GM21515 (cell line): ENCODE results near the gene CPN2.

ENCODE experiments used
- ATAC-seq: cut with Tn5 transposase; IDR thresholded peaks from one replicate; pipeline ENCODE4 v1.9.1; 2021; ENCODE audit not compliant: unreplicated experiment

CPN2 gene

DNA sequence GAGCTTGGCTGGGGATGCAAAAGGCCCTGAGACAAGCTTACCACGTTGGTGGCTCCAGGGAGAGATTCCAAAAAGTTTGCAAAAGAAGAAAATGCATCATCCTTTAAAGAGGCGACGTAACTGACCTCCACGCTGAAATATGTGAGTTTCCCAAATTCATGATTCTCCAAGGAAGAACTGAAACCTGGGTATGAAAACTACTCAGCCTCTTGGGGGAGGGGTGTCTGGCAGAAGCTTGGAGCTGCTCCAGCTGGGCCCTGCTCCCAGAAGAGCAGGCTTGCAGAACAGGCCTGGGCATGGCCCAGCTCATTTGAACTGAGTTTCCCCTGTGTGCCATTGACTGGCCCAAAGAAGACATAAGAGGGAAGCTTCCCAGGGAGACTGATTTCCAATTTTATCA is 20.5 kb downstream of the CPN2 start:
- ATAC-seq, result no peak

DNA sequence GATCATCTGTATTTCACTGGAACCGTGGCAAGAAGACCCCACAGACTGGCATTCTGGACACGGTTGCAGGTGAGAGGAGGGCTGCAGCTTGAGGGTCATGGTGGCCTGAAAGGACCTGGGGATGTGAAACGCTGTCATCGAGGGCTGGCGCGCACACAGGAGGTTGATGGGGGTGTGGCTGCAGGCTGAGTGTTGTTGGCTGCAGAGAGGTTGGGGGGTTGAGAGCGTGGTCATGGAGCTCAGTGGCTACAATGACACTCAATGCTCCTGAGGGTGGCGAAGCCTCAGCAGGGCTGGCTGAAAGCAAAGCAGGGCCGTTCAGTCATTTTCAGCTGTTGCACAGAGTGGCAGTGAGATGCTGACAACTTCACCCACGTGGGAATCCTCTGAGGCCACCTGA is 21.0 kb downstream of the CPN2 start:
- no peak for ATAC-seq

DNA sequence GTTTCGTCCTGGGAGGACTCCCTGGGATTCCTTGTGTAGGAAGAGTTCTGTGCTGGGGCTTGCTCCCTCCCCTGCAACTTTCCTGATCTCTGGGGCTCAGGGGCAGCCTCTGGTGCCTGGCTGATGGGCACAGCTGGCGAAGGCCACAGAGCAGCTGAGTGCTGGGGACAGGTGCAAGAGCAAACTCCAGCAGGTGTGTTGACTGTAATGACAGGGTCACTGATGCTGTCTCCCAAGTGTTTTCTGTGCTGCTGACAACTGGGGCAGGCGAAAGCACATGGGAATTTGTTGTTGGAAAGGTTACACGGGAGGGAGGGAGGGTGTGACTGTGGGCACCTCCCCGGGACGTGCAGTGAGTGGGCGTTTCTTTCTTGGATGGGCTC is 21.6 kb downstream of the CPN2 start:
- ATAC-seq, result no peak

DNA sequence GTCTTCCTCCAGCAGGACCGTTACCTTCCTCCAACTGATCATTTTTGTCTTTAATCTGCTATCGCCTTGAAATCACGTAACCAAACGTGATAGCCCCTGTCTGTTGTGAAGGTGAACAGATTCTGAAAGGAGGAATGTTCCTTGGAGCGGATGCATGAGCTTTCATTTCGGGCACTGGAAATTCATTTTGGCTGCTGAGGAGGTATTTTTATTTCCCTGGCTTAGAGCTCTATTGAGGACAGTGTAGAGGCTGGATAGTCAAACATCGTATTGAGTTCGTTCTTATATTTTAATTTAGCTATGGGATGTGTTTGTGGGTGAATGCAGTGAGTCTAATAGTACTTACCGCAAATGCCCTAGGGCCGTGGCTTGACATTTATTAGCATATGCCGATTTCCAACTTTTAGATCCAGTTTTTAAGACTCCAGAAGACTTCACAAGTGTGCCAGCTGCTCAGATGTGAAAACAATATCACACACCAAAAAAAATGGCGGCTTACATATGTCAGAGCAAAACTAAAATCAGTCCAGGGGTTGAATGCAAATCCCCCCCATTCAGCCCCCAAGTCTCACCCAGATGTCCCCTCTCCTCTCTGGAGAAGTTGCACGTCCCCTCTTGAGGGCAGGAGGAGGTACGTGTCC is 22.1 kb downstream of the CPN2 start:
- ATAC-seq, result no peak

DNA sequence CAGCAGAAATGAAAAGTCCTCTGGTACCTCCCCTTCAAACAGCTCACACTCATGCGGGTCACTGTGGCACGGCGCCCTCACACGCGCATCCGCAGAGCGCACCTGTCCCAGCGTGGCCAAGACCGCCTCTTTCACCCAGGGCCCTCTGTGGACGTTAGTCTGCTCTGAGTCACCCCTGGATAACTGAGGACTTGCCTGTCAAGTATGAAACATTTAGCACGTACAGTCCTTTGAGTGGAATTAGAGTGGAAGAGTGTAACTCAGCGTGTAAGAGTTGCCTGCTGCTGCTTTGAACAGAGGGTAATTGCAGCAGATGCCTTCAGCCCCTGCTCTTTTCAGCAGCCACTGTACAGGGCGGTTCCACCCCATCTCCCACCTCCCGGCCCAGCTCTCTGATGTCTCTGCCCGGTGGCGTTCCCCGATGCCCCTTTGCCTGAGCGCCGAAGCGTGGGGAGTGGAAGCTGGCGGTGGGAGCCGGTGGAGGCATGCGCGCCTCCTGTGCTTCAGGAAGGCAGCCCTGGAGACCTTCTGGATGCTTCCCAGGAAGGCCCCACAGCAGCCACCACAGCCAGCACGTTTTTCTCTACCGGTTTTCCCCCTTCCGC is 23.0 kb downstream of the CPN2 start:
- no peak for ATAC-seq

DNA sequence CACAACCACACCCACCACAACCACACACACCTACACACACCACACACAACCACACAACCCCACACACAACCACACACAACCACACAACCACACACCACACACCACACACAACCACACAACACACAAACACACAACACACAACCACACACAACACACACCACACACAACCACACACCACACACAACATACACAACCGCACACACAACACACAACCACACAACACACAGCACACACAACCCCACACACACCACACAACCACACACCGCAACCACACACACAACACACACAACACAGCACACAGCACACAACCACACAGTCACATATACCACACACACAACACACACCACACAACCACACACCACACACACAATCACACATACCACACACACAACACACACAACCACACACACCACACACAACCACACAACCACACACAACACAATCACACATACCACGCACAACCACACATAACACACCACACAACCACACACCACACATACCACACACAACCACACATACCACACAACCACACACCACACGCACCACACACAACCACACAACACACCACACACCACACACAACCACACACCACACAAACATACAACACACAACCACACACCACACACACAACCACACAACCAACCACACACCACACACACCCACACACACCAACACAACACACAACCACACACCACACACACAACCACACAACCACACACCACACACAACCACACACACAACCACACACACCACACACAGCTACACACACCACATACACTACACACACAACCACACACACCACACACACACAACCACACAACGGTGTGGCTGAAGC is 23.7 kb downstream of the CPN2 start:
- ATAC-seq, result no peak

DNA sequence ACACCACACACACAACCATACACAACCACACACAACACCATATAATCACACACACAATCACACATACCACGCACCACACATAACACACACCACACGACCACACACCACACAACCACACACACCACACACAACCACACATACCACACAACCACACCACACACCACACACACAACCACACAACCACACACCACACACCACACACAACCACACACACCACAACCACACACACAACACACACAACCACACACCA is 24.2 kb downstream of the CPN2 start:
- no peak for ATAC-seq

DNA sequence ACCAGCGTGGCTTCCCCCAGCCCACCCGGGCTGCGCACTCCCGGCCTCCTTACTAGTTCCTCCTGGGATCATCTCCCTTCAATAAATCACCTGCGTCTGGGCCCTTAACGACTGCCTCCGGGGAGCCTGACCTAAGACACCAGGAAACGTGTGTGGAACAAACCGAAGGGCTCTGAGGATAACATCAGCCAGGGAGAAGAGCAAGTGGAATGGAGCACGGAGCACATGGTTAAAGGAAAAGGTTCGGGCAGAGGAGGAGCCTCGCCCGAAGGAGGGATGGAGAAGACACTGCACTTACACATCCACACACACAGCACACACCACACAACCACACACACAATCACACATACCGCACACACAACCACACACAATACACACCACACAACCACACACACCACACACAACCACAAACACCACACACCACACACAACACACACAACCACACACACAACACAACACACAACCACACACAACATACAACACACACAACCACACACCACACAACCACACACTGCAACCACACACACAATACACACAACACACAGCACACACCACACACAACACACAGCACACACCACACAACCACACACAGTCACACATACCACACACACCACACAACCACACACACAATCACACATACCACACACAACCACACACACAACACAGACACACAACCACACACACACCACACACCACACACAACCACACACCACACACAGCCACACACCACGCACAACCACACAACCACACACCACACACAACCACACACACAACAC is 24.7 kb downstream of the CPN2 start:
- no peak for ATAC-seq

DNA sequence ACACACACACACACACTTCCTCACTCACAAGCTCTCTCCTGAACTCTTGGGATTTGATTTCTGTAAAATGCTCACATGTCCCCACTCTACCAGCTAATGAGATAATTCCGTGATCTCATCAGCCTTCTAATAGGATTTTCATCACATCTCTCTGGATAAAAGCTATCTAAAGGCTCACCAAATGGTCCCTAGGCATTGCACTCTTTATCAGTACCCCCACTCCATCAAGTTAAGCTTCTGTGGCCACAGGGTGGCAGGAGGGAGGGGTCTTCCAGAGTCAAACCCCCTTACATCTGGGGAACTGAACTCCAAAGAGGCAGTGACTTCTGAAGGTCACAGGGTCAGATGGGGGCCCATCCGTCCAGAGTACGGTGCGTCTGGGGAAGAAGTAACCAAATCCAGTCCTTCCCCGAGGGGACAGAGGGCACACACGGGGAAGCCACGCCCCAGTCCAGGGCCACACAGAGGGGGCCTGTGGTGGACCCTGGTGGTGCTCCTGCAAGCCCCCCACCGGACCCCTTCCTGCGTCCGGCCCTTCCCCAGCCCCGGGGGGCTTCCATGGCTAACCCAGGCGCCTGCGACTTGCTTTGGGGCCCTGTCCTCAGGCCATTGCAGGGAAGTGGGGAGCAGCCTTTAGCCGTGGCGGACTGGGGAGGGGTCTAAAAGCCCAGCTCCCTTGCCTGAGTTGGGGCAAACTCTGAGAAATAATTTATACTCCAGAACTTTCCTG is 25.5 kb downstream of the CPN2 start:
- no peak for ATAC-seq

DNA sequence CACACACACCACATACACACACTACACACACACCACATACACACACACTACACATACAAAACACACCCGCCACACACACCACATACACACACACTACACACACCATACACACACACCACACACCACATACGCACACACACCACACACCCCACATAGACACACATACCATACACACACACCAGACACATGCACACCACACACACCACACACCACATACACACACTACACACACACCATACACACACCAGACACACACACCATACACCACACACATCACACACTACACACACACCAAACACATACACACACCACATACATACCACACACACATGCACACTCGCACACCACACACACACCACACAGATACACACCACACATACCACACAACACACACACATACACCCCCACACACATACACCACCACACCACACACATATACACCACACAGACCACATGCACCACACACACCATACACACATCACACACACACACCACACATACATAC is 26.3 kb downstream of the CPN2 start:
- no peak for ATAC-seq

DNA sequence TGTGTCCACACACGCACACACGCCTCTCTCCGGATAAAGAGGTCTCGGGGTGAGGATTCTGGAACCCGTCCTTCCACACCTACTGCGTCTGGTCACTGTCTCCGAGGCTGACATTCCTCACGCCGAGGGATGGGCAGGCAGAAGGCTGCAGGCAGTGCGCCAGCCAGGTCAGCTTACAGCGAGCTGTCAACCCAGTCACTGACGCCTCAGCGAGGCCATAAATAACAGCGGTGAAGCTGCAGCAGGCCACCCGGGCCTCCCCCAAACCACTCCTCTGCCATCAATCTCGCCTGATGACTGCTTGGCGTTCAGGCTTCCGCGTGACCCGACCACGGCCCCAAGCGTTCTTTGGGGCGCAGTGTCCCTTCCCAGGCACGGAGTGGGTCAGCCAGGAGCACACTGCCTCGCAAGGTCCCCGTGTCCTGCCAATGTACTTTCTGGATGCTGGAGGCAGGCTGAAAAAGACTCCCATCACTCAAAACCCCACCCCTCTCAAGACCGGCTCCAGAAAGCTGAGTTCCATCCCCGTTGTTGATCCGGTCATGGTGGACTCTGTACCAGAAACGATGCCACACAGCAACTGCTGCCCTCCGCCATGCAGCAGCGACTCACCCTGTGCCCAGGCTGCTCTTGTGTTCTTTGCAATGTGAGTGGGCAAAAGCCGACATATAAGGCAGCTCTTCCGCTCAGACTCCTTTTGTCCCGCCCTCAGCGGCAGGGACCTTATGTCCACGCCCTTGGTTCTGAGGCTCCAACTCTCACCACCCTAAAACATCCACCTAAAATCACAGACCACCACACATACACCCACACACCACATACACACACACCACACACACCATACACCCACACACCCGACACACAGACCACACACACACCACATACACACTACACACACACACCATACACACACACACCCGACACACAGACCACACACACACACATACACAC is 27.1 kb downstream of the CPN2 start:
- ATAC-seq, result no peak

DNA sequence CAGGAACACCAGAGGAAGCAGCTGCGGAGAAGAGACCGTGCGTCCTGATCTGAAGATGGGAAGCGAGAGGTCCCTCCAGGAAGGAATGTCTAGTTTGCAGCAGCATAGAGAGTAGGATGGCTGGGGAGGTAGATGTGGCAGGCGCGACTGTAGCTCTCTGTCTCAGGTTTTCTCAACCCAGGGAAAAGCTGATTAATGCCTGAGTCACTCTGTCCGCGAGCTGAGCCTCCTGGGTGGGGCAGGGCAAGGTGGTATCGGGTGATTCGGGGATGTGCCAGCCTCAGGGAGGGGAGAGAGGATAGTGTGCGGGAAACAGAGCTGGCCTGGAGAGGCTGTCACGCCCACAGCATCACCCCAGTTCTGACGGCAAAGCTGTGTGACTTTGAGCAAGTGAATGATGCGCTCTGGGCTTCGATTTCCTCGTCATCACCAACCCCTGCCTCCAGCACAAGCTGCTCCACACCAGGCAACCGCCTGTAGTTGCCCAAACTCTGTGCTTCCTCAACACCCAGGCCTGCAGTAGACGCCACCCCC is 28.4 kb downstream of the CPN2 start:
- ATAC-seq, result no peak

DNA sequence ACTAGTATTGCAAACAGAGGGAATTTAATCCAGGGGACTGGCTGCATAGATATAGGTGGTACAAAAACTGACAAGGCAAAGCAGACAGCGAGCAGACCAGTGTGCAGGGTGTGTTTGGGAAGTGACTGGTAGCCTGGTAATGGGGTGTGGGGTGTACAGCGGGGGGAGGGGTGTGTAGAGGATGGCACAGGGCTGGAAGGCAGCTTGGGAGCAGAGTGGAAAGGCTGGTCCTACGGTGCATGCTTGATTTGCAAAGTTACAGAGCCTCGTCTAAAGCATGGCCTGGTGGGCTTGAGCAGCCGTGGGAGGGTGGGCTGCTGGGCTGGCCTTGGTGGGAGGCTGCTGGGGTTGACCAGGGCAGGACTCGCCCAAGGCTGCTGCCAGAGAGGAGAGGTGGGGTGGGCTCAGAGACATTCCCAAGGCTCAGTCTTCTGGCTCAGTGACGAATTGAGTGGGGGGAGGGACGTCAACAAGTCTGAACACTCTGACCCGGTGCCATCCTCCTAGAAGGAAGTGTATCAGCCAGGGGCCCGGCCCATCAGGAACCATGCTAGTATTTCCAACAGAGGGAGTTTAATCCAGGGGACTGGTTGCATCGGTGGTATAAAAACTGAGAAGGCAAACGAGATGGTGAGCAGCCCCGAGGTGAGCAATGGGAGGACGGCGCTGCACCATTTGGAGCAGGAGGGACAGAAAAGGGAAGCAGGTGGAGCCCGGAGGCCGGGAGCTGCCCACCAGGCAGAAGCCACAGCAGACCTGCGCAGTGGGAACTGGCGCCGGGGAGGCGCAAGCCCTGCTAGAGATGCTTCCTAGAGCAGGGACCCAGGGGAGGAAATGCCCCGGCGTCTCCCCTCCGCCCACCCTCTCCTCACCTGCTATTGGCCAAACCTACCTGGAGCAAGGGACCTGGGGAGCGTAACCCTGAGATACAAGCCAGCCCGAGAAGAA is 29.2 kb downstream of the CPN2 start:
- no peak for ATAC-seq

DNA sequence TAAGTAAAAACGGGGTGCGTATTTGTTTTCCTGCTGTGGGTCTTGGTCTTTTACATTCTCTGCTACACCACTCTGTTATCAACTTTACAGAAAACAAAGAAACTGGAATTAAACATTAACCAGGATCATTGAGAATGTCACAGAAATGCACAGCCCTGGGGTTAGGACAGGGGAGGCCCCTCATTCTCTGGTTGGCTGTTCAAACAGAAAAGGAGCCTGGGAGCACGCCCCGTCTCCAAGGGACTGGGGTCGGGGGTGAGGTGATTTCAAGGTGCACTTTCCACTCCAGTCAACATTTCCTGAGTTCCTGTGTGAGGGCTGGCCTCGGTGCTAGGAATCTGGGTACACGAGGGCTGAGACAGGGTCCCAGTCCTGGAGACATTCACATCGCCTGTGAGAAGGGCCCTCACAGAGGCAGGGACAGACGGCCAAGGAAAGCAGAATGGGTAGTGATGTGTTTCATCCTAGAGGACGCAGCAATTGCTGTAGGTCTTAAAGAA is 30.3 kb downstream of the CPN2 start:
- ATAC-seq, result no peak

DNA sequence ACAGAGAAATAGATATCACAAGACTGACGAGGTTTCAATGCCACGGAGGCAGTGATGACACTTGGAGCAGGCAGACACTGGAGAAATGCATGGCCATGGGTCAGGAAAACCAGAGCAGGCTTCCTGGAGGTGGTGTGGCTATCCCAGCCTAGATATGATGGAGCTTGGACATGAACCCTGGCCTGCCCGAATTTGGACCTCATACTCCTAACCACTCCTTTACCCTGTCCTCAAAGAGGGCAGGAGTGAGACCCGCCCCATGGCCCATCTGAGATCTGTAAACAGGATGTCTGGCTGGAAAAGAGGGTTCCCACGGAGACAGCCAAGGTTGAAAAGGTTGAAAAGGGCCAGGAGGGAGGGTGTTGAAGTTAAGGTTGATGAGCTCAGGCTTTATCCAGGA is 31.0 kb downstream of the CPN2 start:
- no peak for ATAC-seq

DNA sequence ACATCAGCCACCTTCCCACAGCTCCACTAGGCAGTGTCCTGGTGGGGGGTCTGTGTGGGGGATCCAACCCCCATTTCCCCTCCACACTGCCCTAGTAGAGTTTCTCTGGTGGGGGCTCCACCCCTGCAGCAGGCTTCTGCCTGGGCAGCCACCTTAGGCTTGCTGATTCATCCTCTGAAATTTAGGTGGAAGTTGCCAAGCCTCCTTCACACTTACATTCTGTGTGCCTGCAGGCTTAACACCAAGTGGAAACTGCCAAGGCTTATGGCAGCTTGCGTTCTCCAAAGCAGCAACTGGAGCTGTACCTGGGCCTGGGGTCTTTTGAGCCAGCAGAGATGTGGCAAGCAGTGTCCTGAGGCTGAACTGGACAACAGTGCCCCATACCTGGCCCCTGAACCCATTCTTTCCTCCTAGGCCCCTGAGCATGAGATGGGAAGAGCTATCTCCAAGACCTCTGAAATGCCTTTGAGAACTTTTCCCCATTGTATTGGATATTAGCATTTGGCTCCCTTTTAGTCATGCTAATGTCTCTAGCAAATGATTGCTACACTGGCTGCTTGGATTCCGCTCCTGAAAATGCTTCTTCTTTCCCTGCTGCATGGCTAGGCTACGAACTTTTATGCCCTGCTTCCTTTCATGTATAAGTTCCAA is 32.5 kb downstream of the CPN2 start:
- ATAC-seq, result no peak

DNA sequence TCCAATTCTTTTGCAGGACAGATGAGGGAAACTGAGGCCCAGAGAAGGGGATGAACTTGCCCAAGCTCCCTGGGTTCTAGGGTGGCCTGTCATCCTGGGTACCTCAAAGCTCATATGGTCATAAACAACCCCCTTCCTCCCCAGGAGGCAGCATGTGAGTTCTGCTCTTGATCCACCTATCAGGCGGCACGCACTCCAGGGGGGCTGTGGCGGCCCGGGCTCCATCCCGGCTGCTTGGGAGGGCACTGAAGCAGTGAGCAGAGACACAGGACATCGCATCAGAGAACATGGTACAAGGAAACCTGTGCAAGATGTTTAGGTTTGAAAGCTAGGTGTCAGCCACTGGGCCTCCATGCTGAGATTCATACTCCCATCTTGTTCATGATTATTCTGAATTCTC is 34.2 kb downstream of the CPN2 start:
- ATAC-seq, result no peak

DNA sequence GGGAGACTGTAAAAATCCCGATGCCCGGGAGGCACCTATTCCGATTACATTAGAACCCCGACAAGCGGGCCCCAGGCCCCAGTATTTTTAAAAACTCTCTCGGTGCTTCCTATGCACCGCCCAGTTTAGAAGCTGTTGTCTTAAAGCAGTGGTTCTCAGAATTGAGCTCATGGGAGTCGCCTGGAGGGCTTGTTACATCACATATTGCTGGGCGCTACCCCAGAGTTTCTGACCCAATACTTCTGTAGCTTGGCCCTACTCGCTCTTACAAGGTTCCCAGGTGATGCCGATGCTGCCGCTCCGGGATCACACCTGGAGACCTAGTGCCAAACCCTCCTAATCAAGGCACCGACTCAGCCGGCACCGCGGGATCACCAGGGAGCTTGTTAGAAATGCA is 35.2 kb downstream of the CPN2 start:
- peak; percentile 28 for ATAC-seq
